Measurements from ENCODE around the gene MAP3K5.

DNA sequence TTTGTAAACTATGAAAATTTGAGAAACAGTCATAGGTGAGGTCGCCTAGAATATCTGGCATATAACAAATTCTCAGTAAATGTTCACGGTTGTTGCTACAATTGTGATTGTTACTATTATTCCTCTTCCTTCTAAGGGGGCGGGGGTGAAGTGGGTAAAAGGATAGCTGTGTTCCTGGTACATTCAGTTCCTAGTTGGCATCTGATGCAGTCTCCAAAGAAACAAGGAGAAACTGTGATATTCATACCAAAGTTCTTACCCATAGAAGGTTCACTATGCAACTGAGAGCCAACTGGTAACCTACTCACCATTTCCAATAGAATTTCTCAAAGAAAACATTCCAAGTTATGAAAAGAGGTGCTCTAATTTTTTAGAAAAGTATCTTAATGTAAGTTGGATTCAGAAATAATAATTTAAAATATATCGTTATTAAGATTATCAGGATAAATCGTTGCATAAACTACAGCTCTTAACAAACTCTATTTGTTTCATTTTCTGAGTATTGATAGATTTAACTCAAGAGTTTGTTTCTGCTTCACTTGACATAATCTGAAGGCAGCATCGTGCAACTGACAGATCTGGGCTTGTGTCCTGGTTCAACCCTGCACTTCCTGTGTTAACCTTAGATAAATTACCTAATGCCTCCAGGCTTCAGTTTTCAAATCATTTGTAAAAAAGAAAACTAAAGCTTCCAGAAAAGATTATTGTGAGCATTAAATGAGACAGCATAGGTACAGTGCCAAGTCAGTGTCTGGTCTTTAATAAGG lies 228.7 kb downstream of the MAP3K5 start:
- TF ChIP-seq KDM4B (IDR thresholded peaks at IDR 0.05; ENCODE audit: borderline replicate concordance in 2 of 2, low read depth in 1 of 2) = no peak
- TF ChIP-seq NFE2L1 (tag; IDR thresholded peaks at IDR 0.05; ENCODE audit: borderline replicate concordance, low read depth) = no peak
- no peak for TF ChIP-seq USF1 (CRISPR knock-in tag; IDR thresholded peaks at IDR 0.05)
- TF ChIP-seq, protein P1, sequence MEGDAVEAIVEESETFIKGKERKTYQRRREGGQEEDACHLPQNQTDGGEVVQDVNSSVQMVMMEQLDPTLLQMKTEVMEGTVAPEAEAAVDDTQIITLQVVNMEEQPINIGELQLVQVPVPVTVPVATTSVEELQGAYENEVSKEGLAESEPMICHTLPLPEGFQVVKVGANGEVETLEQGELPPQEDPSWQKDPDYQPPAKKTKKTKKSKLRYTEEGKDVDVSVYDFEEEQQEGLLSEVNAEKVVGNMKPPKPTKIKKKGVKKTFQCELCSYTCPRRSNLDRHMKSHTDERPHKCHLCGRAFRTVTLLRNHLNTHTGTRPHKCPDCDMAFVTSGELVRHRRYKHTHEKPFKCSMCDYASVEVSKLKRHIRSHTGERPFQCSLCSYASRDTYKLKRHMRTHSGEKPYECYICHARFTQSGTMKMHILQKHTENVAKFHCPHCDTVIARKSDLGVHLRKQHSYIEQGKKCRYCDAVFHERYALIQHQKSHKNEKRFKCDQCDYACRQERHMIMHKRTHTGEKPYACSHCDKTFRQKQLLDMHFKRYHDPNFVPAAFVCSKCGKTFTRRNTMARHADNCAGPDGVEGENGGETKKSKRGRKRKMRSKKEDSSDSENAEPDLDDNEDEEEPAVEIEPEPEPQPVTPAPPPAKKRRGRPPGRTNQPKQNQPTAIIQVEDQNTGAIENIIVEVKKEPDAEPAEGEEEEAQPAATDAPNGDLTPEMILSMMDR (IDR thresholded peaks at IDR 0.05 in 2 of 3, conservative IDR thresholded peaks at IDR 0.05 in 1 of 3; ENCODE audit: insufficient read depth in 2 of 3, low read depth in 1 of 3, low read length in 3 of 3) = no peak
- TF ChIP-seq ZNF175 (CRISPR knock-in tag; IDR thresholded peaks at IDR 0.05; ENCODE audit: low read depth) = no peak
- TF ChIP-seq SIN3B (IDR thresholded peaks at IDR 0.05; ENCODE audit: low read depth) = no peak
- TF ChIP-seq KLF16 (IDR thresholded peaks at IDR 0.05) = no peak
- no peak for TF ChIP-seq HMG20A (CRISPR knock-in tag; conservative IDR thresholded peaks at IDR 0.05)
- TF ChIP-seq SIN3A (IDR thresholded peaks at IDR 0.05; ENCODE audit: borderline replicate concordance in 2 of 2, control insufficient read depth in 1 of 2, low read depth in 2 of 2, low read length in 2 of 2) = no peak
- TF ChIP-seq, protein P2, sequence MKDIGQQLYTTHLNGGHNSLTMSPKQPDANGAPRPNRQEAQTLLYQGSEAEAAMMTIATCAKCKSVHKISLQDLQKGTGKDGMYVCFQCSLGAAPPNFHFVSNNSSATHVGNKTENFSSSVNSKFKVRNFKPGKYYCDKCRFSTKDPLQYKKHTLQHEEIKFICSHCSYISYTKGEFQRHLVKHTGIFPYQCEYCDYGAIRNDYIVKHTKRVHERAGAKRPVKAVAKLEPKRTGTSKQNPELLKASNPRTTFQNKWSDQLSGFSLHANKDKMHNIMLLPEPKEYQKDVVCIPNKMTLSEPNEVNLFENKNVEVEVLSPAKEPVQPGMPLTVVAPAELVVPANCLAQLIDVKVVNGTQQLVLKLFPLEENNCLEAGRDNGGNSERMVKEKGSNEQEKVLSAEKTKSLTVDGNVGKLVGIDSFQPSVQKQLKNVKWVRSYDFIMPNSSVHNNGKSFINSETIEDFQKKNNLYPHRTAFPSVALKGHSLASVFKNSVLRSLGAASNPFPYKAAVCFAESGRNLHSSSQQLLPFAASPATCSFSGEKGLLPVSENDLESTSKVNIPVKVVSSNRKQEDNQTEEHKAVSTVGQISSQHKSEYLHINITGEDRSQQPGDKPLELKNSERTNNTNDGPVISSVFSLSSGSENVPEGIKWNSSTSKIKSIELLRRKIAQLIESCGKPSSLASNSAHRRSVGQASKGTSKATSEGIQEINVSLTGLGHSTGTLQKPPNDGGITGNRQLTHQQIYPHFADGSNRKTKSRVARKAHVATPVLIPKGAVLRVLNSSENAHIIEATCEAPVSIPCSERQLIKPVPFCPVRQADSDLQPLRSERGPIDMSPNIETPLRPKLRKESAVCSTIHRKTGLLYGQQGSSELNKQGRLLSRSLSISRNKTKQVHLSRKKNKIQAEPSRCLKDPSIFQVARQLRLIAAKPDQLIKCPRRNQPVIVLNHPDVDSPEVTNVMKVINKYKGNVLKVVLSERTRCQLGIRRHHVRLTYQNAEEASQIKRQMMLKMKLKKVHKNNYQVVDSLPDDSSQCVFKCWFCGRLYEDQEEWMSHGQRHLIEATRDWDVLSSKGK (CRISPR knock-in tag; IDR thresholded peaks at IDR 0.05) = no peak
